ENCODE results near the gene SYTL1.
"Not testable (repeated sequence)": the region's sequence is repeated elsewhere in the genome, so short reads cannot be mapped to it uniquely, and the experiment has no call there.

Gene SYTL1

DNA sequence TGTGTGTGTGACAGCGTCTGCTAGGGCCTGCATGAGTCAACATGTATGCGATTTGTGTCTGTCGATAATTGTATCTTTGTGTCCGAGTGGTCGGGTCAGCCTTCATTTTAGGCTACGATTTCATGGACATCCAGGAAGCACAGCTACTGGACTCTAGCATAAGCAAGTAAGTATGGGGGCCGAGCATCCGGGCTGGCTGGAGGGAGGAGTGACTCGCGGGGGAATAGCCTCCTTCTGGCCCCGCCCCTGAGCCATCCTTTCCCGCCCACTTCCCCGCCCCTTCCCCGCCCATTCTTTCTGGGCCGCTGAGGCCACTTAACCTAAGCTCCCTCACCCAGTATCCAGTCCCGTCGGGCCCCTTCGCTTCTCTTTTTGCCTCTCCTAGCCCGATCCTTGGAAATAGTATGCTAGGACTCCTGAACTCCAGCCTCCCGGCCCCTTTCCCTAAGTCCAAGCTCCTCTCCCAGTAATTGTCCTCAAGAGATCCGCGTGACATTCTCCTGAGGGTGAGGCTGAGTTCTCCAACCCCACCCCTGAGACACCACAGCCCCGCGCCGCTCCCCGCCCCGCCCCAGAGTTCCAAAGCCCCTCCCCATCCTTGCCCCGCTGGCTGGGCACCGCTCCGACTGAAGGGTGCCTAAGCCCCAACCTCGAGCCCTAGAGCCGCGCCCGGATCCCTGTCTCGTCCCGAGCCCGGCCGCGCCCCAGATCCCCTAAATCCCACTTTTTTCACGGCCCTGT lies 23.7 kb downstream of the SYTL1 start:
- peak; percentile 94 for DNase-seq

DNA sequence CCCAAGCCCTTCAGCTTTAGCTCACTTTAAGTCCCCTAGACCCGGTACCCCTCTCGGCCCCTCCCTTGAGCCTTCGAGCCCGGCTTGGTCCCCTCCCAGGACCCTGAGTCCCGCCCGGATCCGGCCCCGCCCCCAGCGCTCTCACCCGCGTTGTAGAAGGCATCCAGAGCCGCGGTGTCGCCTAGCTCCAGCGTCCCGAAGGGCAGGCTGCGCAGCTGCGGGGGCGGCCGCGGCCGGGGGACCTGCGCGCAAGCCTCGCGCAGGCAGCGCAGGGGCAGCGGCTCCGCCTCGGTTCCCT lies 24.2 kb downstream of the SYTL1 start:
- peak; percentile 89 for DNase-seq

DNA sequence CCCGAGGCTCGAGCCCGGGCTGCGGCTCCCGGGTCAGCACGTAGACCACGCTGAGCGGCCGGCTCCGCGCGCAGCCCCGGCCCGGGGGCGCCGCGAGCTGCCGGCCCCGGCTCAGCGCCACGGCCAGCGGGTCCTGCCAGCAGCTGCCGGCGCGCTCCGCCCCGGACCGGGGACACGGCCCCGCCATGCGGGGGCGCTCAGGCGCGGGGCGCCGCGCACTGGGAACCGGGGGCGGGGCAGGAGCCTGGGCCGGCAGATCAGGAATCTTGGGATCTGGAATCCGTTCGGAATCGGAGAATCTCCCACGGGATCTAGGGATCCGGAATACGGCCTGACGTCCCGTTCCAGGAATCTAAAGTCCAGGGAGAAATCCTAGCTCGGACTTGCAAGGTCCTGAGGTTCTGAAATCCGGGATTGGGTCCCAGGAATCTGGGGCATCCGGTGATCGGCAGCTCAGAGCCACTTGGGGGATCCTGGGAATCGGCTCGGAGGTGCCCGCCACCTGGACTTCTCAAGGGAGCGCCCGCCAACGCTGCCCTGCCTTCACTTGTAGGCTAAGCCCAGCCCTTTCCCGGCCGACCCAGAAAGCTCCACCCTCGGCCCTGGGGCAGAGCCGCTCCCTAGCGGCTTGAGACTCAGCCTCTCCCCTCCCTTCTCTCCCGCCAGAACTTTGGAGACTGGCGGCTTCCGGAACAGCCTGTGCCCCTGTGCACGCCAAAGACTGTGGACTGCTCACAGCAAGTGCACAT lies 24.8 kb downstream of the SYTL1 start, which contains the start of gene MAP3K6:
Gene MAP3K6 (minus strand): TSS at position 551 of the 749 bp plus-strand sequence. CDS start 364 bp downstream, at position 187.
- peak; percentile 86 for DNase-seq

DNA sequence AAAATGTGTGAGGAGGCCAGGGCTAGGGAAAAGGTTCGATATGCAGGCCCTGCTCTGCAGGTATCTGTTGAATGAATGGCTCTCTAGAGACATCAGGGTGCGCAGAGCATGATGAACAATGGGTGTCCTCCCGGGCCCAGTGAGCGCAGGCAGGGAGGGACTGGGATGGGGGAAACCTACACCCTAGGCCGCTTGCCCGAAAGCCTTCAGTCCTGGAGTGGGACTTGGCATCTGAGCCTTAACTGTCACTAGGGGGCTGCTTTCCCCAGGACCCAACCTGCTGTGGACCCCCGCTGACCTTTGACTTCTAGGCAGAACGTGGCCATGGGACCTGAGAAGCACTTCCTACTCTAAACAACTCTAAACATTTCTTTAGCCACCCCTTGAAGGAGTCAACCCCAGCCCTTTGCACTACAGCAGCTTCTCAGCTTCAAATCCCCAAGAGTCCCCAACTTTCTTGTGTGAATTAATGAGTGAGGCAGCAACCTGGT lies 25.4 kb downstream of the SYTL1 start:
- peak; percentile 10 for DNase-seq

DNA sequence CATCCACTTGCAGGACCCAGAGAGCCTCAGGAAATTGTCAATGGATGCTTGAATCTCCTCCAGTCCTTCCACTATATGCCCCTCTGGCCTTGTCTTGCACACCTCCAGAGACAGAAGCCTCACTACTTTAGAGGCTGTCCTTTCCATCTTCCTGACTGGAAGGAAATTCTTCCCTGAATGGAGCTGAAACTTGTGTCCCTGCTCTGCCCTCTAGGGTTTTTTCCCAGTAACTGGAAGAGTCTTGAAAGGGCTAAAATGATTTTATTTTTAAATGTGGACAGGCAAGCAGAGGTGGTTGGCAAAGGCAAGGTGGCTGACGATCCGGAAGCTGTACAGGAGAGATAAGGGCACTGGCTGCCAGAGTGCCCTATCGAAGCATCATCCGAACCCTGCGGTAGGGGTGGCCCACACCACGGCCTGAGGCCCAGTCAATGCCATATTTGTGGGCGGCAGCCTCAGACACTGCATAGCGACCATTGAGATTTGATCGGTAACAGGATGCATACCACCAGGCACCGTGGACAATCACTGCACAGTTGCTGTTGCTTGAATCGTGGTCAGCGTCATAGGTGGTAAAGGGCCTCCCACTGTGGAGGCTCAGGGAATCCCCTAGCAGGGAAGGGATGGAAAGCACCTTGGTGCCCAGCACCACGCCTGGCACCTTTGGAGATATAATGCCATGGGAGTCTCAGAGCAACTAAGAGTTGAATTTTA lies 27.2 kb downstream of the SYTL1 start:
- DNase-seq: peak; percentile 13

DNA sequence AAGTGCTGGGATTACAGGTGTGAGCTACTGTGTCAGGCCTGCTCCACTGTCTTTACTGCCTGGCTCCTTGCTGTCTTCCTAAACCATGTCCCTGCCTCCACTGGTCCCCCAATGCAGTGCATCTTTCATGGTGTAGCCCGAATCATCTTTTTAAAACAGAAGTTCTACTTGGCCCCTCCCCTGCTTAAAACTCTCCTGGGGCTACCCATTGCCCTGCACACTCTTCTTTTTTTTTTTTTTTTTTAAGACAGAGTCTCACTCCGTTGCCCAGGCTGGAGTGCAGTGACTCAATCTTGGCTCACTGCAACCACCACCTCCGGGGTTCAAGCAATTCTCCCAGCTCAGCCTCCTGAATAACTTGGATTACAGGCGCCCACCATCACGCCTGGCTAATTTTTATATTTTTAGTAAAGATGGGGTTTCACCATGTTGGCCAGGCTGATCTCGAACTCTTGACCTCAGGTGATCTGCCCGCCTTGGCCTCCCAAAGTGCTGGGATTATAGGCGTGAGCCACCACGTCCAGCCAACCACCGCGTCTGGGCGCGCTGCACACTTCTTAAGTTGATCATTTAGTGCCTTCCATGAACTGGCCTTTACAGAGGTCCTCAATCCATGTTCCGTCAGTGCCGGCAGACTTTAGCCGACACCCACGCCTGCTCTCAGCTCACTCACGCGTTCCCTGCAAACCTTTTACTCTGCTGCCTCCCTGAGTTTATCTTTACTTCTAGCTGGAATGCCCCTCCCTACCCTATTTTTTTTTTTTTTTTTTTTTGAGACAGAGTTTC lies 30.4 kb downstream of the SYTL1 start:
- DNase-seq: no peak

DNA sequence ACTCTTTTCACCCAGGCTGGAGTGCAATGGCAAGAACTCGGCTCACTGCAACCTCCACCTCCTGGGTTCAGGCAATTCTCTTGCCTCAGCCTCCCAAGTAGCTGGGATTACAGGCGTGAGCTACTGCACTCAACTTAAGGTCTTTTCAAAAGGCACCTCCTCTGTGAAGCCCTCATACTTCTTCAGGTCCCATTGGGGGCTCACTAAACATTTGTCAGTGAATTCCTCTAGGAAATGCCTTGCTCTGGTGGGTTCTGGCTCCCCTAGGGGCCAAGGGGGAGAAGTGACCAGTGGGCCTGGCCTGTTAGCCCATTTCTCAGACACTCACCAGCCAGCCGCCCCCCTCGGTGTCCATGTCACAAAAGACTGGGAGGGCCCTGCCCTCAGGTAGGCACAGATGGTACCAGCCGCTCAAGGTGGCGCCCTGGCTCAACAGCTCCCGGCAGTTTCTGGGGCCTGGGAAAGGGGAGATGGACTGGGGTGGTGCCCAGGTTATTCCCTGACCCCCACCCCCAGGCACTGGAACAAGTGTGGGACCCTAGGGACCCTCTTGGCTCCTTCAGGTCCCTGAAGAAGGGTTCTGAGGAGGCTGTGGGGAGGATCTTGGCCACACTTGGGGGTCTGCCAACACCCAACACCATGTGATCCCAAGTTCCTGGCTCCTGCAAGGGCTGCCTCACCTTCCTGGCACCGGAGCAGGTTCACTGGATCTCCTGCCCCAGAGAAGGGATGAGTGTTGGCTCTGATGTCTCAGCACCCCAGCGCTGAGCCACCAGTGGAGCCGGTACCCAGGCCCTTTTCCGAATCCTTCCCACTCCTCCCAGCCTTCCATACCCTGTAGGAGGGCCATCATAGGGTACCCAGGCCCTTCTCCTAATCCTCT lies 31.2 kb downstream of the SYTL1 start:
- DNase-seq: peak; percentile 16

DNA sequence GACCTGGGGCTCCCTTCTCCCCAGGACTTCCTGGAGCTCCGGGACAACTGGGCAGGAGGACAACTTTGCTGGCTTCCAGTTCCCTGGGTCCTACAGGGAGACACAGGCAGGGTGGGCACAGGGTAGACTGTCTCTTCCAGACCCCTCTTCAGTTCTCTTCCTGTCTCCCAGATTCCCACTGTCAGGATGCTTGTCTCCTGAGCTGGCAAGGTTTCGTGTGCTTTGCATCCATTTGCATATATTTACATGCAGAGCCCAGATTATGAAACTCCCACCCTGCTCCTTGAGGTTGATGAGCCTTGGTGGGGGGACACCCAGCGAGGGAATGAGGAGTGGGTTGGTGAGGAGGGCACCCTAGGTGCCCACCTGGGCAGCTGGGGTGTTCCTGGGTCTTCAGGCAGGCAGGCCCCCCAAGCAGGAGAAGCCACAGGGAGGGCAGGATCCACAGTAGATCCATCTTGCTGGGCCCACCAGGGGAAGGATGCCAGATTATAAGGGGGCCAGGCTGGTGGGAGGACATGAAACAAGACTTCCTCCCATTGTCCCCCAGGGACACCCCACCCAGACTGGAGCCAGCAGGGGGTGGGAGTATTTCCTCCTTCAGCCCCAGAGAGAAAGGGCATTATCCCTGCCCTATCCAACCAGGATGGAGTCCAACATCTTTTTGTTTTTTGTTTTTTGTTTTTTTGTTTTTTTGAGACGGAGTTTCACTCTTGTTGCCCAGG lies 32.7 kb downstream of the SYTL1 start, which contains the start of gene FCN3:
Gene FCN3 (minus strand): TSS at position 463 of the 725 bp plus-strand sequence. CDS start 6 bp downstream, at position 457.
- peak; percentile 15 for DNase-seq

DNA sequence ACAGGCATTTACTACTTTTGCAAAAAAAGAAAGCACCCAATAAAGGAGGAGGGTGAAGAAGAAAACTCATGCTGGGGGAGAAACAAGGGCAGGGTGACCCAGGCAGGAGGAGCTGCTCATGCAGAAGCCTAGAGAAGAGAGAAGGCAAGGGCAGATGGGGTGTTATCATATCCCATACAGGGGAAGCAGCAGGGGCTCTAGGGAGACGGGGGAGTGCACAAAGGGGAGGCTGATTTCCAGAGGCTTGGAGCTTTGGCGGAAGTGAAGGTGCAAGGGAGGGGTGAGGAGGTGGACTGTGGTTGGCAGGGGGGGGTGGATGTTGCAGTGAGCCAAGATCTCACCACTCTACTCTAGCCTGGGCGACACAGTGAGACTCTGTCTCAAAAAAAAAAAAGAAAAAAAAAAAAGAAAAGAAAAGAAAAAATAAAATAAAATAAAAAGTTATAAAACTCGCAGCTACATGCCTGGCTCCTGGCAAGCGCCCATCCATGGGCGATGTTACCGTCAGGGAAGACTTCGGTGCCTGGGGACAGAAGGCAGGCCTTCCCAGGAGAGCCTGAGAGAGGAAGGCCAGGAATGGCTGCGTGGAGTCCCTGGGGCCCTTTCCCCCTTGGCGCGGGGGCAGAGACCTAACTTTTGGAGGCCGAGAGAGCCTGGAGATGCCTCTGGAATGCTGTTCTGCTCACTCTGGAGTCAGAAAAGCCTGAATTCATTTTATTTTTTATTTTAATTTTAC lies 36.1 kb downstream of the SYTL1 start:
- DNase-seq: no peak

DNA sequence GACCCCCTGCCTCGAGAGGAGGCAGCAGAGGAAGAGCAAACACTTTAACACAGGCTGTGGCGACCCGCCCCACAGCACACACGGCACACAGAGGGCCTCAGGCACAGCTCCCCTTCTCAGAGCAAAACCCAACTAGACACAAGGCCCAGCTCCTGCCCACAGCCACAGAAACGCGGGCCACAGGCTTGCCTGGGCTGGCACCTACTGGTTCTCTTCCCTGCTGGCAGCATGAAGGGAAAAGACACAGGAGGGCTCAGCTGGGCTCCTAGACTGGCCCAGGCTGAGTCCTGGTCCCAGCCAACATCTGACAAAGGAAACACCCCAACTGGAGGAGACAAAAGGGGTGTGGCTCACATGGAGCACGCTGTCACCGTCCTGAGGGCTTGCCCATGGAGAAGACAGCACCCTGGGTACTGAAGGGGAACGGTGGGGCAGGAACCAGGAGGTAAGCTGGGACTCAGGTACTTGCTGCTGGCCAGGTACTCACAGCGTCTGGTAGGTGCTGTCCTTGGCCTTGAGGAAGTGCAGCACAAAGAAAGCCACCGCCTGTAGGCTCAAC lies 37.8 kb downstream of the SYTL1 start:
- peak; percentile 16 for DNase-seq

DNA sequence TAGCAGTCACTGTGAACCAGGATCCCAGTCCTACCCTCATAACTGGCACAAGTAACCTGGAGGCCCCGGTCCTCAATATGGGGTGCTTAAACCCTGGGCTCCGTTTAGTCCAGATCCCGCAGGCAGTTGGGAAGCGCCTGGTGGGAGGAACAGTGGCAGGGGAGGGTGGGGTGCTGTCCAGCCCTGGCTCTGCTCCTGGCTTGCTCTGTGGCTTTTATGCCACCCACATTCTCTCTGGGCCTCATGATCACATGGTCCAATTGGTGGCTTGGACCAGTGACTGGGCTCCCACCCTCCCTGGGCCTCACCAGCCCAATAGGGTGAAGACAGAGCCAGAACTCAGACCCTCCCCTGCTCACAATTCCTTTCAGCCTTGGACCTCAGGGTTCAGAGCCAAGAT lies 38.4 kb downstream of the SYTL1 start:
- DNase-seq: peak; percentile 39

DNA sequence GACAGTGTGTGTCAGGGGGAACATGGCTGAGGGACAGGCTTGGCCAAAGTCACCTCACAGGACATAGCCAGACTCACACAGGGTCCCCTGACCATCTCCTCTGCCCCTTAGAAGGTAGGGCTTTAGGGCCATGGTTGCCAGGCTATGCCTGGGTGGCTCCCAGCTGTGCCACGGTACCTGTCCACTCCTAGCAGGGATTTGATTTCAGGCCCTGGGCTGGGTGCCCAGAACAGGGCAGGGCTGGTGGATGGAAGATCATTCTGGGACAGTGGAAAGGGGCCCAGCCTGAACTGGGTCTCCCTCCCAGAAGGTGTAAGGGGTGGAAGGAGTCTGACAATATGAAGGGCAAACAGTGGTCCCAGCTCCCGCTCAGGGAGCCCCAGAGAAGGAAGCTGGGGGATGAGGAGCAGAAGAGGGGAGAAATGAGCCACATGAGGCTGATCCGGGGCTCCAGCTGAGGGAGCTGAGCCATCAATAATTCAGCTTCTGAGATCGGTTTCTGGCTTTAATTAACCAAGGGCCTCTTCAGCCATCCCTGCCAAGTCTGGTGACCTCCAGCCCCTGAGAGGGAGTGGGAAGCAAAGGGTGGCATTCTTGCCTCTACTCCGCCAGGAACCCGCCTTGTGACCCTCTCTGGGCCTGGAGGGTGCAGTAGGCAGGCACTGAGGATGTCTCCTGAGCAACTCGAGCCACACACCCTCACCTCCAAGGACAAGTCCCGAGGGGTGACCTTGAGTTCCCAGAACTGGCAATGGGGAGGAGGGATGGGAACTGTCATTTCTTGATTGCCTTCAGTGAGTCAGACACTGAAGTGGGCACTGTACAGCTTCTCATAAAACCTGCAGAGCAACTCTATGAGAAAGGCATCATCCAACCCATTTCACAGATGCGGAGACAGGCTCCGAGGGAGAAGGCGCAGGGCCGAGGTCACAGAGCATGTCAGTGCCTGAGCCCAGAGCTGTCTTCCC lies 39.2 kb downstream of the SYTL1 start:
- DNase-seq: peak; percentile 13

DNA sequence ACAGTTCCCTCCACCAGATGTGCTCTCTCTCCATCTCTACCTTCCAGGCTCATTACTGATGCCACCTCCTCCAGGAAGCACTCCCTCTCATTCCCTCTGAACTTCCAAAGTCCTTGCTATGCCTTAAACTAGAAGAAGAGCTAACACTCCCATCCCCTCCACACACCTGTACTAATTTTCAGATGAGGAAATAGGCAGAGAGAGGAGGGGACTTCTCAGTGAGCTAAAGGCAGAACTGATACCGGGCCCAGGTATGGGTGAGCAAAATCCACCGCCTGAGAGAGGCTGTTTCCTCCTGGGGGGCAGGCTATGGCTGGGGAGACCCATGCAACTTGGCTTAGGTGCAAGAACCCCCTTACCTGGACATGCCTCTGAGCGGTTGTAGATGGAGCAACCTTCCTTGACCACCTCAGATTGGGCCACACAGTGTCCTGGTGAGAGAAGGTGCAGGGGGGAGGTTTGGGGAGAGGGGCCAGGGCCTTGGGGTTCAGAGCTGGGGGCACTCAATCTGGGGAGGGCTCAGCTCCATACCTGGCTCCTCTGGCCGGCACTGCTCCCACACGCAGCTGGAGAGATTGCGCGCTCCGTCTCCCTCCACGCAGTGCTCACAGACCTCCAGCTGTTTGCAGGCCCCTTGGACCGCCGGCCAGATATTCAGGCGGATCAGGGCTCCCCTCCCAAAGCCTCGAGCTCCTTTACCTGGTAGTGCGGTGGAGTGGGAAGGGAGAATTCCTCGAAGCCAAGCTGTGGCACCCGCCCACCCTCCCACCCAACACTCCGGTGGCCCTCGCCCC lies 40.3 kb downstream of the SYTL1 start:
- no peak for DNase-seq

DNA sequence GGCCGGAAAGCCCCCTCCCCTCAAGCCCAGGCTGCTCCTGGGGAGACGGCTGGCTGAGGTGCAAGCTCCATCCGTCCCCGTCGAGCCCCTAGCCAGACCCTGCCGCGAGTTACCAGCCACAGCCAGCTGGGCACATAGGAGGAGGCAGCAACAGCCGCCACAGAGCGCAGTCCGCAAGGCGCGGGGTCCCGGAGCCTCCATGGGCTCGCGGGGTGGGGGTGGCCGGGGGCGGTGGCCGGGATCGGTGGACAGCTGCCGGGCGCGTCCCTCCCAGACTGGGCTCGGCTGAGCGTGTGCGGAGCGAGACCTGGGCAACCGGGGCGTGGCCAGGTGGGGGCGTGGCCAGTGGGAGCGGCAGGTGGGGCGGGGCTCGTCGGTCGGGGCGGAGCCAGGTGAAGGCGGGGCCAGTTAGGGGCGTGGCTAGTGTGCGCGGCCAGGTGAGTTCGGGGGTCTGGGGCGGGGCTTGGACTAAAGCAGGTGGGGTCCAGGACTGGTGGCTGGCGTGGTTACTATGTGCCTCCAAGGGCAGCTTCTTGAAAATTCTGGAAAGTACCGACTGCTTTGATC lies 41.3 kb downstream of the SYTL1 start, which contains the start of gene CD164L2:
Gene CD164L2 (minus strand): TSS at position 295 of the 567 bp plus-strand sequence. CDS start 94 bp downstream, at position 201.
- peak; percentile 35 for DNase-seq

DNA sequence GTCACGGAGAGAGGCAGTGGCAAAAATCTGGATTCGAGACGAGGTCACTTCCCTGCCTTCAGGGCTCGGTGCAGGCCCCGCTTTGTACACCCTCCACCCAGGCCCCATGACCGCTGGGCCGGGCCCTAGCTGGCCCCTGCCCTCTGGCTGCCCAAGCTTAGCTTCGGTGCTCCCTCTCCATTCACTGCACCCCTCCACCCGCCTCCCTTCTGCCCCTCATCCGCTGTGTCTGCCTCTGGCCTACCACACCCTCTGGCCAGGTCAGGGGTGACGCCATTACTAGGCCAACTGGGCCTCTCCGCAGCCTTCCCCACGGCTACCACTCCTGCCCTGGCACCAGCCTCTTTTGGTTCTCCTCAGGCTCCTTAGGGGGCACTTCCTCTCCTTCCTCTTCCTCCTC lies 41.8 kb downstream of the SYTL1 start:
- DNase-seq: no peak

DNA sequence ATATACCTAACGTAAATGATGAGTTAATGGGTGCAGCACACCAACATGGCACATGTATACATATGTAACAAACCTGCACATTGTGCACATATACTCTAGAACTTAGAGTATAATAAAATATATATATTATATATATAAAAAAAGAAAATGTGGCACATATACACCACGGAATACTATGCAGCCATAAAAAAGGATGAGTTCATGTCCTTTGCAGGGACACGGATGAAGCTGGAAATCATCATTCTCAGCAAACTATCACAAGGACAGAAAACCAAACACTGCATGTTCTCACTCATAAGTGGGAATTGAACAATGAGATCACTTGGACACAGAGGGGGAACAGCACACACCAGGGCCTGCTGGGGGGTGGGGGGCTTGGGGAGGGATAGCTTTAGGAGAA lies 43.0 kb downstream of the SYTL1 start:
- DNase-seq: not testable (repeated sequence)
